HG03066 (cell line): ENCODE results near the gene OR51A7.
"Not testable (repeated sequence)": the region's sequence is repeated elsewhere in the genome, so short reads cannot be mapped to it uniquely, and the experiment has no call there.

Source experiments
- ATAC-seq: cut with Tn5 transposase; IDR thresholded peaks from one replicate; pipeline ENCODE4 v1.9.1; 2021; ENCODE audit warnings: low read depth; ENCODE audit not compliant: unreplicated experiment

The OR51A7 gene

DNA sequence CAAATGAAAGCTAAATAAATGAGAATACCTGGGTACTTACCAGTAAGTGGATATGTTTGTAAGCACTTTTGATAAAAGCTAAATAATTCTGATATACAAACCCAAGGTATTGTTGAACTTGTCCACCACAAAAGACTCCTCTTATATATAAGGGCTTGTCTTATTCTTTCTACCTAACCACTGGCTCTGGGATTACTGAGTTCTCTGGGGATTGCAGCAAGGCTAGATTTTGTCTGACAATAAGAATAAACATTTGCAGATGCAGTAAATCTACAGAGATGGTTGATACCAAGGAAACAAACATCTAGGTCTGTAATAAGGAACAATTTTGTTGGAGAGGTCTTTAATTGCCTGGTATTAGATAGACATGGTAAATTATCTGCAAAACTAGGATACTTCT lies 43.9 kb downstream of the OR51A7 start, which contains the start of gene OR51A4:
TSS of gene OR51A4 (minus strand) at position 101 of the 400 bp plus-strand sequence. CDS start 505 bp downstream, outside the sequence.
- ATAC-seq = no peak

DNA sequence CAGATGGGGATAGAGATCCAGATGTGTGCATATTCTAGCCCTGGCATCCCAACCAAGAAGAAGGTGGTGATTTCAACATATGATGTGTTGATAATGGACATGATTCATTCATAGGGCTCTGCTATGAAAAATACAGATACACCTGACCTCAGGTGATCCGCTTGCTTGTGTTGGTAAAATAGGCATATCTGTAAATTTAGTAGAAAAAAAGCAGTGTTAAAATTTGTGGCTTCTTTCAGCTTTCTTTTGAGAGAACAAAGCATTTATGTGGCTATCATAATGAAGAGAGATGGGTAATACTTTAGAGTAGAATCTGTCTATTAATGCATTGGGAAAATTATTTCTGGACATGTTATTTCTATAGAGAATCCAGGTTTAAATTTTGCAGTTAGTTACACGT lies 52.0 kb downstream of the OR51A7 start, which contains the start of gene OR51A2:
TSS of gene OR51A2 (minus strand) at position 101 of the 400 bp plus-strand sequence. CDS start at position 101, 0 bp downstream.
- ATAC-seq = not testable (repeated sequence)

DNA sequence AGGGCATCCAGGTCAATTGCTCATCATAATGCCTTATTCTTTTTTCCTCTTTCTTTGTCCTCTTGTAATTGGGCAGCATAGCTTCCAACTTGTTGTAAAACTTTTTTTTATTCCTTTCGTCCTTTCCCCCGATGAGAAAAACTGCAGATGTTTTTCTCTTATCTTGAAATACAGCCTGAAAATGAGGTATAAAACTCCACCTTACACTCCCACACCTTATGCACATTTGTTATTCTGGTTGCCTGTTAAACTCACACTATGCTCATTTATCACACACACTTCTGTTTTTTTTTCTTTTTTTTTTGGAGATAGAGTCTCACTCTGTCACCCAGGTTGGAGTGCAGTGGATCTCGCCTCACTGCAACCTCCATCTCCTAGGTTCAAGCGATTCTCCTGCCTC lies 53.8 kb downstream of the OR51A7 start:
- no peak for ATAC-seq
